ENCODE data around the gene CDC42EP2.

Gene CDC42EP2

GRCh38 chr11:65290448-65291165 is 24.1 kb upstream of the CDC42EP2 start:
- no peak overlapping the region for H3K4me3 ChIP-seq (ENCODE audit: low read depth, low read length)
- no peak for DNase-seq (ENCODE audit: low read depth)
- no peak for TF ChIP-seq CTCF (IDR thresholded peaks at IDR 0.05; ENCODE audit: control insufficient read depth, extremely low read depth, insufficient read depth)

- no peak for DNase-seq (ENCODE audit: low read depth)
- TF ChIP-seq CTCF (IDR thresholded peaks at IDR 0.05; ENCODE audit: control insufficient read depth, extremely low read depth, insufficient read depth): no peak
- H3K4me3 ChIP-seq (ENCODE audit: low read depth, low read length): no peak overlapping the region
Measured at GRCh38 chr11:65291613-65292012, 23.1 kb upstream of the CDC42EP2 start.

- no peak overlapping the region for H3K4me3 ChIP-seq (ENCODE audit: low read depth, low read length)
- TF ChIP-seq CTCF (IDR thresholded peaks at IDR 0.05; ENCODE audit: control insufficient read depth, extremely low read depth, insufficient read depth): no peak
- no peak for DNase-seq (ENCODE audit: low read depth)
Measured at GRCh38 chr11:65292890-65293289, 21.8 kb upstream of the CDC42EP2 start.

GRCh38 chr11:65293909-65294381 is 20.7 kb upstream of the CDC42EP2 start:
- no peak for TF ChIP-seq CTCF (IDR thresholded peaks at IDR 0.05; ENCODE audit: control insufficient read depth, extremely low read depth, insufficient read depth)
- DNase-seq (ENCODE audit: low read depth): no peak
- H3K4me3 ChIP-seq (ENCODE audit: low read depth, low read length): no peak overlapping the region

GRCh38 chr11:65295001-65295400 is 19.7 kb upstream of the CDC42EP2 start:
- H3K4me3 ChIP-seq (ENCODE audit: low read depth, low read length): no peak overlapping the region
- TF ChIP-seq CTCF (IDR thresholded peaks at IDR 0.05; ENCODE audit: control insufficient read depth, extremely low read depth, insufficient read depth): no peak
- DNase-seq (ENCODE audit: low read depth): no peak

- H3K4me3 ChIP-seq (ENCODE audit: low read depth, low read length): no peak overlapping the region
- no peak for TF ChIP-seq CTCF (IDR thresholded peaks at IDR 0.05; ENCODE audit: control insufficient read depth, extremely low read depth, insufficient read depth)
- DNase-seq (ENCODE audit: low read depth): no peak
Measured at GRCh38 chr11:65295571-65296341, 18.9 kb upstream of the CDC42EP2 start.

Data from LNCaP clone FGC (cell line).